Peyer's patch (tissue), 4 donors: ENCODE measurements around the gene A1BG.

Experiments
- CTCF ChIP-seq, 6 experiments: fragments of 450-650 bp in 4 of 6; fragments of 200-600 bp in 2 of 6; sonication (generic) in 1 of 6; IDR thresholded peaks; one replicate each; pipeline ENCODE4 v1.5.1; 2017 to 2019; ENCODE audit warnings: antibody characterized with exemption in 6 of 6, mild to moderate bottlenecking in 3 of 6, moderate library complexity in 1 of 6
- POLR2A ChIP-seq, 2 donors: fragments of 450-650 bp; IDR thresholded peaks; one replicate each; pipeline ENCODE4 v1.5.1; 2017; ENCODE audit warnings: antibody characterized with exemption in 2 of 2, mild to moderate bottlenecking in 2 of 2, moderate library complexity in 2 of 2

- TF ChIP-seq CTCF (IDR thresholded peaks at IDR 0.05) (no peak), POLR2A (IDR thresholded peaks at IDR 0.05) (no peak)
These were observed 2.0 kb upstream of the A1BG start for GRCh38 chr19:58355215-58355796.
